ENCODE data around the gene TUBB6.

DNA sequence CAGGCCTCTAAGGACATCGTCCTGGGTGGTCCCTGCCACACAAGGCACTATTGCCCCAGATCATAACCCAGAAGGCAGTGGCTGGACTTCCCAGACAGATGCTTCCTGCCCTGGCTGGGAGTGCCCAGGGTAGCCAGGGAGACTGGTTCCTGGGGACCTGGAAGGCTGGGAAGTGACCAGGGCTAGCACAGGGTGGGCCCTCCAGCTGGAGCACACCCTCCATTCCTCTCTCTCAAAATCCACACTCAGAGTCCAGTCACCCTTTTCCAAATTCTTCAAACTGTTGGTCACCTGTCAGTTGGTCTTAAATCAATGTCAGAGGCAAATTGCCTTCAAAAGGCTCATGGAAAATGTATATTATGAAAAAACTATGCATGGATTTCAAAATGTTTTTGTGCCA lies 11.6 kb upstream of the TUBB6 start:
- TF ChIP-seq, protein P1, sequence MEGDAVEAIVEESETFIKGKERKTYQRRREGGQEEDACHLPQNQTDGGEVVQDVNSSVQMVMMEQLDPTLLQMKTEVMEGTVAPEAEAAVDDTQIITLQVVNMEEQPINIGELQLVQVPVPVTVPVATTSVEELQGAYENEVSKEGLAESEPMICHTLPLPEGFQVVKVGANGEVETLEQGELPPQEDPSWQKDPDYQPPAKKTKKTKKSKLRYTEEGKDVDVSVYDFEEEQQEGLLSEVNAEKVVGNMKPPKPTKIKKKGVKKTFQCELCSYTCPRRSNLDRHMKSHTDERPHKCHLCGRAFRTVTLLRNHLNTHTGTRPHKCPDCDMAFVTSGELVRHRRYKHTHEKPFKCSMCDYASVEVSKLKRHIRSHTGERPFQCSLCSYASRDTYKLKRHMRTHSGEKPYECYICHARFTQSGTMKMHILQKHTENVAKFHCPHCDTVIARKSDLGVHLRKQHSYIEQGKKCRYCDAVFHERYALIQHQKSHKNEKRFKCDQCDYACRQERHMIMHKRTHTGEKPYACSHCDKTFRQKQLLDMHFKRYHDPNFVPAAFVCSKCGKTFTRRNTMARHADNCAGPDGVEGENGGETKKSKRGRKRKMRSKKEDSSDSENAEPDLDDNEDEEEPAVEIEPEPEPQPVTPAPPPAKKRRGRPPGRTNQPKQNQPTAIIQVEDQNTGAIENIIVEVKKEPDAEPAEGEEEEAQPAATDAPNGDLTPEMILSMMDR (IDR thresholded peaks at IDR 0.05; ENCODE audit: low read length) = no peak
- TF ChIP-seq EZH2 (IDR thresholded peaks at IDR 0.05; ENCODE audit: borderline replicate concordance, low read length) = no peak
